Measurements from ENCODE around the gene ZFP62.
"Not testable (repeated sequence)": the region's sequence is repeated elsewhere in the genome, so short reads cannot be mapped to it uniquely, and the experiment has no call there.

DNA sequence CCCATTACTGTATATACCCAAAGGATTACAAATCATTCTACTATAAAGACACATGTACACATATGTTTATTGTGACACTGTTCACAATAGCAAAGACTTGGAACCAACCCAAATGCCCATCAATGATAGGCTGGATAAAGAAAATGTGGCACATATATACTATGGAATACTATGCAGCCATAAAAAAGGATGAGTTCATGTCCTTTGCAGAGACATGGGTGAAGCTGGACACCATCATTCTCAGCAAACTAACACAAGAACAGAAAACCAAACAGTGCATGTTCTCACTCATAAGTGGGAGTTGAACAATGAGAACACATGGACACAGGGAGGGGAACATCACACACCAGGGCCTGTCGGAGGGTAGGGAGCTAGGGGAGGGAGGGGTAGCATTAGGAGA is 34.3 kb upstream of the ZFP62 start:
- TF ChIP-seq, protein P1, sequence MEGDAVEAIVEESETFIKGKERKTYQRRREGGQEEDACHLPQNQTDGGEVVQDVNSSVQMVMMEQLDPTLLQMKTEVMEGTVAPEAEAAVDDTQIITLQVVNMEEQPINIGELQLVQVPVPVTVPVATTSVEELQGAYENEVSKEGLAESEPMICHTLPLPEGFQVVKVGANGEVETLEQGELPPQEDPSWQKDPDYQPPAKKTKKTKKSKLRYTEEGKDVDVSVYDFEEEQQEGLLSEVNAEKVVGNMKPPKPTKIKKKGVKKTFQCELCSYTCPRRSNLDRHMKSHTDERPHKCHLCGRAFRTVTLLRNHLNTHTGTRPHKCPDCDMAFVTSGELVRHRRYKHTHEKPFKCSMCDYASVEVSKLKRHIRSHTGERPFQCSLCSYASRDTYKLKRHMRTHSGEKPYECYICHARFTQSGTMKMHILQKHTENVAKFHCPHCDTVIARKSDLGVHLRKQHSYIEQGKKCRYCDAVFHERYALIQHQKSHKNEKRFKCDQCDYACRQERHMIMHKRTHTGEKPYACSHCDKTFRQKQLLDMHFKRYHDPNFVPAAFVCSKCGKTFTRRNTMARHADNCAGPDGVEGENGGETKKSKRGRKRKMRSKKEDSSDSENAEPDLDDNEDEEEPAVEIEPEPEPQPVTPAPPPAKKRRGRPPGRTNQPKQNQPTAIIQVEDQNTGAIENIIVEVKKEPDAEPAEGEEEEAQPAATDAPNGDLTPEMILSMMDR (IDR thresholded peaks at IDR 0.05), result not testable (repeated sequence)
- not testable (repeated sequence) for TF ChIP-seq EP300, POLR2A (IDR thresholded peaks at IDR 0.05)

Data from sigmoid colon (tissue), 4 donors.